ENCODE results near the gene DENND6B. TPM values are rescaled to one million over a fixed set of nuclear protein-coding genes. Genes with fewer than 3 reads are reported as not detected.

DENND6B gene
- total RNA-seq, 1 experiment from 2014 or later: 11.0 TPM

GRCh38 chr22:50269573-50269969, 57.2 kb downstream of the DENND6B start:
- 0 out of 2 replicates have a peak, but pooled peaks have one; percentile 1 for ATAC-seq
- H3K9ac ChIP-seq (ENCODE audit: low read length): peak overlapping the region; percentile 57
- TF ChIP-seq ZFX (IDR thresholded peaks at IDR 0.05) (no peak), MAX (IDR thresholded peaks at IDR 0.05) (no peak)

GRCh38 chr22:50268655-50269113, 58.1 kb downstream of the DENND6B start:
- H3K36me3 ChIP-seq (ENCODE audit: control insufficient read depth in 1 of 2, insufficient read depth in 2 of 2, low read length in 2 of 2): no peaks in the 10 kb centered on the region
- peaks cover 27 to 40% of the 10 kb centered on the region in 2 experiments for H3K4me1 ChIP-seq (ENCODE audit: control insufficient read depth in 1 of 2, insufficient read depth in 2 of 2, low read length in 2 of 2)
- intact Hi-C loops (cut with micrococcal nuclease): no loop called here
- TF ChIP-seq CTCF (IDR thresholded peaks at IDR 0.05 in 2 of 3, conservative IDR thresholded peaks at IDR 0.05 in 1 of 3; ENCODE audit: borderline replicate concordance in 1 of 3, insufficient read depth in 1 of 3, low read depth in 2 of 3, low read length in 2 of 3) (no peak), MAX (IDR thresholded peaks at IDR 0.05) (peak; percentile 55; the same call in 1 of the 2 replicates)
- ChIA-PET POLR2A (no interaction called here), CTCF (no interaction called here), RAD21 (ENCODE audit: low non-redundant PET in 1 of 2, low total read pairs in 2 of 2, uncharacterized antibody in 2 of 2, unreplicated experiment in 2 of 2) (no interaction called here)
- peak overlapping the region in 1 of 2 experiments; percentile 65; a peak in 1 of 4 replicates for H3K4me3 ChIP-seq (replicated peaks in 1 of 2; ENCODE audit: low read depth in 1 of 2, low read length in 2 of 2)
- ATAC-seq: no peak
- no peaks in the 10 kb centered on the region for H4K20me1 ChIP-seq (ENCODE audit: insufficient read depth)
- H3K4me2 ChIP-seq (ENCODE audit: low read length): peak overlapping the region; percentile 88
- DNase-seq (ENCODE audit: low read depth, low spot score): no peak
- H3K9me2 ChIP-seq (ENCODE audit: insufficient read depth): no peaks in the 10 kb centered on the region
- no peak overlapping the region for H2AFZ ChIP-seq (ENCODE audit: low read depth, low read length, poor library complexity, severe bottlenecking)
- no peaks in the 10 kb centered on the region for H3K27me3 ChIP-seq (ENCODE audit: insufficient read depth, low read length)
- peak overlapping the region; percentile 51 for H3K27ac ChIP-seq (ENCODE audit: low read depth, low read length)
- BruUV-seq (replicated peaks): no TSS peak
- no peak overlapping the region for H3K9ac ChIP-seq (ENCODE audit: low read length)
- H3K9me3 ChIP-seq (ENCODE audit: control insufficient read depth in 1 of 2, insufficient read depth in 1 of 2, low read depth in 1 of 2, low read length in 2 of 2): no peaks in the 10 kb centered on the region
- H3K79me2 ChIP-seq (ENCODE audit: insufficient read depth, low read length): no peaks in the 10 kb centered on the region

More at GRCh38 chr22:50269573-50269969, 57.2 kb downstream of the DENND6B start:
- Histone ChIP-seq H4K20me1 (ENCODE audit: insufficient read depth) (no peaks in the 10 kb centered on the region), H3K79me2 (ENCODE audit: insufficient read depth, low read length) (no peaks in the 10 kb centered on the region), H3K36me3 (ENCODE audit: control insufficient read depth in 1 of 2, insufficient read depth in 2 of 2, low read length in 2 of 2) (no peaks in the 10 kb centered on the region), H3K27me3 (ENCODE audit: insufficient read depth, low read length) (no peaks in the 10 kb centered on the region), H2AFZ (ENCODE audit: low read depth, low read length, poor library complexity, severe bottlenecking) (no peak overlapping the region), H3K9me2 (ENCODE audit: insufficient read depth) (no peaks in the 10 kb centered on the region), H3K4me1 (ENCODE audit: control insufficient read depth in 1 of 2, insufficient read depth in 2 of 2, low read length in 2 of 2) (peaks cover 27 to 44% of the 10 kb centered on the region in 2 experiments), H3K4me3 (replicated peaks in 1 of 2; ENCODE audit: low read depth in 1 of 2, low read length in 2 of 2) (peak overlapping the region; percentile 48 to 65), H3K4me2 (ENCODE audit: low read length) (peak overlapping the region; percentile 88), H3K9me3 (ENCODE audit: control insufficient read depth in 1 of 2, insufficient read depth in 1 of 2, low read depth in 1 of 2, low read length in 2 of 2) (no peaks in the 10 kb centered on the region), H3K27ac (ENCODE audit: low read depth, low read length) (peak overlapping the region; percentile 51)
- ChIA-PET RAD21 (ENCODE audit: low non-redundant PET in 1 of 2, low total read pairs in 2 of 2, uncharacterized antibody in 2 of 2, unreplicated experiment in 2 of 2) (no interaction called here), CTCF (no interaction called here), POLR2A (no interaction called here)
- no peak for DNase-seq (ENCODE audit: low read depth, low spot score)
- BruUV-seq (replicated peaks): no TSS peak
- intact Hi-C loops (cut with micrococcal nuclease): no loop called here
